Neural progenitor cell (in vitro differentiated cells): Measurements from ENCODE around the gene FBLIM1.
"Not testable (repeated sequence)": the region's sequence is repeated elsewhere in the genome, so short reads cannot be mapped to it uniquely, and the experiment has no call there.

ENCODE experiments used
- EZH2phosphoT487 ChIP-seq: fragments of 200-600 bp; sonication (generic); IDR thresholded peaks from 2 replicates; pipeline ENCODE4 v1.6.1; 2017; ENCODE audit warnings: antibody characterized with exemption
- TF ChIP-seq, protein P1 (sequence below): fragments of 200-600 bp; sonication (generic); IDR thresholded peaks from 2 replicates; pipeline ENCODE4 v1.5.1; 2017; ENCODE audit warnings: antibody characterized with exemption, mild to moderate bottlenecking

DNA sequence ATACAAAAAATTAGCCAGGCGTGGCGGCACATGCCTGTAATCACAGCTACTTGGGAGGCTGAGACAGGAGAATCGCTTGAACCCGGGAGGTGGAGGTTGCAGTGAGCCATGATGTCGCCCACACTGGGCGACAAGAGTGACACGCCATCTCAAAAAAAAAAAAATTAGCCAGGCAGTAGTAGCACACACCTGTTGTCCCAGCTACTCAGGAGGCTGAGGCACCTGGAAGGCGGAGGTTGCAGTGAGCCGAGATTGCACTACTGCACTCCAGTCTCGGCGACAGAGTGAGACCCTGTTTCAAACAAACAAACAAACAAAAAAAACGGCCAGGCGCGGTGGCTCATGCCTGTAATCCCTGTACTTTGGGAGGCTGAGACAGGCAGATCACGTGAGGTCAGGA is 69.0 kb downstream of the FBLIM1 start:
- TF ChIP-seq, protein P1, sequence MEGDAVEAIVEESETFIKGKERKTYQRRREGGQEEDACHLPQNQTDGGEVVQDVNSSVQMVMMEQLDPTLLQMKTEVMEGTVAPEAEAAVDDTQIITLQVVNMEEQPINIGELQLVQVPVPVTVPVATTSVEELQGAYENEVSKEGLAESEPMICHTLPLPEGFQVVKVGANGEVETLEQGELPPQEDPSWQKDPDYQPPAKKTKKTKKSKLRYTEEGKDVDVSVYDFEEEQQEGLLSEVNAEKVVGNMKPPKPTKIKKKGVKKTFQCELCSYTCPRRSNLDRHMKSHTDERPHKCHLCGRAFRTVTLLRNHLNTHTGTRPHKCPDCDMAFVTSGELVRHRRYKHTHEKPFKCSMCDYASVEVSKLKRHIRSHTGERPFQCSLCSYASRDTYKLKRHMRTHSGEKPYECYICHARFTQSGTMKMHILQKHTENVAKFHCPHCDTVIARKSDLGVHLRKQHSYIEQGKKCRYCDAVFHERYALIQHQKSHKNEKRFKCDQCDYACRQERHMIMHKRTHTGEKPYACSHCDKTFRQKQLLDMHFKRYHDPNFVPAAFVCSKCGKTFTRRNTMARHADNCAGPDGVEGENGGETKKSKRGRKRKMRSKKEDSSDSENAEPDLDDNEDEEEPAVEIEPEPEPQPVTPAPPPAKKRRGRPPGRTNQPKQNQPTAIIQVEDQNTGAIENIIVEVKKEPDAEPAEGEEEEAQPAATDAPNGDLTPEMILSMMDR, result not testable (repeated sequence)
- TF ChIP-seq EZH2phosphoT487, result not testable (repeated sequence)
